Ascending aorta (tissue), 2 donors: ENCODE results near the gene SYNPR. TPM values are rescaled to one million over a fixed set of nuclear protein-coding genes. Genes with fewer than 3 reads are reported as not detected.

Experiments
- DNase-seq, 2 donors: peaks; one replicate each; pipeline ENCODE4 v3.0.0-alpha.2; 2019; ENCODE audit warnings: low spot score in 2 of 2
- H3K27ac ChIP-seq, 2 donors: fragments of 200-600 bp; sonication (generic); one replicate each; pipeline ENCODE4 v1.5.1; 2016 to 2017; ENCODE audit warnings: mild to moderate bottlenecking in 1 of 2
- H3K27me3 ChIP-seq: fragments of 200-600 bp; sonication (generic); one replicate; pipeline ENCODE4 v1.5.1; 2017
- H3K36me3 ChIP-seq, 2 donors: fragments of 200-600 bp; sonication (generic); one replicate each; pipeline ENCODE4 v1.5.1; 2016
- H3K4me1 ChIP-seq, 2 donors: fragments of 200-600 bp; sonication (generic); one replicate each; pipeline ENCODE4 v1.5.1; 2016 to 2017; ENCODE audit warnings: mild to moderate bottlenecking in 1 of 2
- H3K4me3 ChIP-seq, 2 donors: fragments of 200-600 bp; sonication (generic); one replicate each; pipeline ENCODE4 v1.5.1; 2016 to 2017; ENCODE audit warnings: mild to moderate bottlenecking in 1 of 2
- H3K9me3 ChIP-seq, 2 donors: fragments of 200-600 bp; sonication (generic); one replicate each; pipeline ENCODE4 v1.5.1; 2016
- intact Hi-C: fragments of 100-400 bp; cut with DNase I; formaldehyde crosslinking; loops from one replicate; pipeline ENCODE4 v1.15.1; 2023
- total RNA-seq: library from RNA; depleted of rRNA; stranded (reverse); fragments of >200 nt; gene quantifications from one replicate; pipeline ENCODE4 v1.1.0, GENCODE V29; 2016
- TF ChIP-seq, protein P1 (sequence below), 3 experiments: fragments of 200-600 bp in 2 of 3; fragments of 450-650 bp in 1 of 3; sonication (generic) in 2 of 3; IDR thresholded peaks; one replicate each; pipeline ENCODE4 v1.5.1; 2016 to 2019; ENCODE audit warnings: antibody characterized with exemption in 3 of 3, mild to moderate bottlenecking in 1 of 3, moderate library complexity in 1 of 3

Gene SYNPR
- total RNA-seq, 1 donor from 2014 or later, result not detected

DNA sequence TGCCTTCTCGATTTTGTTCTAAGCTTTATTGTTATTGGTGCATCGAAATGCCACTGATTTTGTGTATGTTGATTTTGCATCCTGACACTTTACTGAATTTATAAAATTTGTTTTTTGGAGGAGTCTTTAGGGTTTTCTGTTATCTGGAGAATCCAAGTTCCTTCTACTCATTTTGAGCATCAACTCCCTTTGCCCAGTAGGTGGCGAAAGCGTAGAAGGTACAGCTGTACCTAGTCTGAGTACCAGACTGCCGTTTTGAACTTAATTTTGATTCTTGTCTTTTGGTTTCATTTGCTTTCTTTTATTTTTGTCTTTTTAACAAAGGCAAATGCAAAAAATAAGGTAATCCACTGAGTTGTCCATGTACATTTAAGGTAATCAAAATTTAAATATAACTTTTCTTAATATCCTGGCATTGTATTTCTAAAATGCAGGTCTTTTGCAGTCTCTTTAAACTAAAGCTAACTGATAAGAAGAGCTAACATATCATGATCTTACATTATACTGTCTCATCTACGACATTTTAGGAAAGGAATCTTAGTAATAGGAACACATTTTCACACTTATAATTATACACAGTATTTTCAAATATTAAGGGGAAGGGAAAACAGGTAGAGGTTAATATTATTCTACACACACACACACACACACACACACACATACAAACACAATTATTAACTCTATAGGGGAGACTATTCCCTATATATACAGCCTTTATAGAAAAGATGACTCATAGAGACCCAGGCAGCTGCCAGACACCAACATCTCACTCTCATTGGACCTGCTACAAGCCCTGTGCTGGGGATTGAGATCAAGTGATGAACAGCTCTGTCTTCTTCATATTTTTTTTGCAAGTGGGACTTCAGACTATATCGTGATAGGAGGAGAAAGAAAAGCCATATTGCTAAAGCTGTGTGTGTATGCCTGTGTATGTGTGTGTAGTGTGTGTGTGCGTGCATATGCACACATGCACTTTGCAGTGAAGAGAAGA, 71.8 kb downstream of the SYNPR start:
- Histone ChIP-seq H3K36me3 (no peaks in the 10 kb centered on the region), H3K9me3 (no peaks in the 10 kb centered on the region), H3K27me3 (no peaks in the 10 kb centered on the region), H3K27ac (no peak overlapping the region), H3K4me3 (no peak overlapping the region), H3K4me1 (no peaks in the 10 kb centered on the region)
- intact Hi-C loops, result loop anchor here (1.0 to 5.0 kb wide), 2 partner anchors 468 to 642 kb away; no protein-coding TSS in a partner anchor
- TF ChIP-seq, protein P1, sequence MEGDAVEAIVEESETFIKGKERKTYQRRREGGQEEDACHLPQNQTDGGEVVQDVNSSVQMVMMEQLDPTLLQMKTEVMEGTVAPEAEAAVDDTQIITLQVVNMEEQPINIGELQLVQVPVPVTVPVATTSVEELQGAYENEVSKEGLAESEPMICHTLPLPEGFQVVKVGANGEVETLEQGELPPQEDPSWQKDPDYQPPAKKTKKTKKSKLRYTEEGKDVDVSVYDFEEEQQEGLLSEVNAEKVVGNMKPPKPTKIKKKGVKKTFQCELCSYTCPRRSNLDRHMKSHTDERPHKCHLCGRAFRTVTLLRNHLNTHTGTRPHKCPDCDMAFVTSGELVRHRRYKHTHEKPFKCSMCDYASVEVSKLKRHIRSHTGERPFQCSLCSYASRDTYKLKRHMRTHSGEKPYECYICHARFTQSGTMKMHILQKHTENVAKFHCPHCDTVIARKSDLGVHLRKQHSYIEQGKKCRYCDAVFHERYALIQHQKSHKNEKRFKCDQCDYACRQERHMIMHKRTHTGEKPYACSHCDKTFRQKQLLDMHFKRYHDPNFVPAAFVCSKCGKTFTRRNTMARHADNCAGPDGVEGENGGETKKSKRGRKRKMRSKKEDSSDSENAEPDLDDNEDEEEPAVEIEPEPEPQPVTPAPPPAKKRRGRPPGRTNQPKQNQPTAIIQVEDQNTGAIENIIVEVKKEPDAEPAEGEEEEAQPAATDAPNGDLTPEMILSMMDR (IDR thresholded peaks at IDR 0.05), result peak; percentile 31 to 53 (median 38)
- no peak for DNase-seq

DNA sequence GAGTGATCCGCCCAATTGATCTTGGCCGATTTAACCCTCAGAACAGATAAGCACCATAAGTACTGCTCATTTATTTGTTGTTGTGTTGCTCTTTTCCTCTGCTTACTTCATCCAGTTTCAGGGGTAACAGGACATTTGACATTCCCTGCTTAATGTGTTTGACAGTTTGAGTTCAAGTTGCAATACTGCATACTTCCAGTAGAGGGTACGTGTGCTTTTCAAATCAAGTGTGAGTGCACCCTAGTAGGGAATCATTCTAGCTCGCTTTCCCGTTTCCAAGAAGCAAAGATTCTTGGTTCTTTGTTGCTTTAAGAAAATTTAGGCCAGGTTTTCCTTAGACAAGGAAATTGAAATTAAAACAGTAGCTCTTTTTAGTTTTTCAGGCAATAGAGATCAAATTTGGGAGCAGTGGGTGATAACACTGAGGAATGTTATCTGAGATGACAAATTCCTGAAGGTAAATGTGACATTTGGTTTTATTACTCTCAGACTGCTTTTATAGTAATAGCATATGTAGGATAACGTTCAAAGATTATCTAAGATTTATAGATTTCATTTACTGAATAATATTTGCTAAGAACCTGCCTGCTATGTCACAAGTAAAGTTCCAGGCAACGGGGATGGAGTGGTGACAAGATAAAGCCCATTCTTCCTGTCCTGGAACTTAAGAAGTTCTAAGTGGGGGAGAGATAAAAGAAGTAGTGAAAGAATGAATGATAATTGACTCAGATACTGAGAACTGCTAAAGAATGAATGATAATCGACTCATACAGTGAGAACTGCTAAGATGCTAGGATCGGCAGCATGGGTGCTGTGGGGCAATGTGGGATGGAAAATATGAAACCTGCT, 73.3 kb downstream of the SYNPR start:
- intact Hi-C loops, result loop anchor here (5.0 kb wide), 1 partner anchor 641 kb away; no protein-coding TSS in a partner anchor
- Histone ChIP-seq H3K36me3 (no peaks in the 10 kb centered on the region), H3K27ac (no peak overlapping the region), H3K27me3 (no peaks in the 10 kb centered on the region), H3K4me1 (no peaks in the 10 kb centered on the region), H3K4me3 (no peak overlapping the region), H3K9me3 (no peaks in the 10 kb centered on the region)
- DNase-seq, result no peak
- TF ChIP-seq, protein P1 (IDR thresholded peaks at IDR 0.05), result peak; percentile 30 to 74 (median 73)

DNA sequence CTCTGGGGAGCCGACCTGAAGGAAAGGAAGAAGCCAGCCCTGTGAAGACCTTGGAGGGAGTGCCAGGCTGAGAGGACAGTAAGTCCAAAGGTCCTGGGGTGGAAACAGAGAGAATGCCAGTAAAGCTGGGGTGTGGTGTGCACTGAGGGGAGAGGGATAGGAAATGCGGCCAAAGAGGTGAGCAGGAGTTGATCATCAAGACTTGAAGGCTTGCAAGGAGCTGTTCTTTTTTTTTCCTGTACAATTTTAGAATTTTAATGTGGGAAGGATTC, 73.8 kb downstream of the SYNPR start:
- no peak for DNase-seq
- H3K4me3 ChIP-seq, result no peak overlapping the region
- H3K36me3 ChIP-seq, result no peaks in the 10 kb centered on the region
- intact Hi-C loops, result loop anchor here (5.0 kb wide), 1 partner anchor 640 kb away; no protein-coding TSS in a partner anchor
- no peaks in the 10 kb centered on the region for H3K4me1 ChIP-seq
- no peaks in the 10 kb centered on the region for H3K9me3 ChIP-seq
- TF ChIP-seq, protein P1 (IDR thresholded peaks at IDR 0.05), result no peak
- no peak overlapping the region for H3K27ac ChIP-seq
- H3K27me3 ChIP-seq, result no peaks in the 10 kb centered on the region

DNA sequence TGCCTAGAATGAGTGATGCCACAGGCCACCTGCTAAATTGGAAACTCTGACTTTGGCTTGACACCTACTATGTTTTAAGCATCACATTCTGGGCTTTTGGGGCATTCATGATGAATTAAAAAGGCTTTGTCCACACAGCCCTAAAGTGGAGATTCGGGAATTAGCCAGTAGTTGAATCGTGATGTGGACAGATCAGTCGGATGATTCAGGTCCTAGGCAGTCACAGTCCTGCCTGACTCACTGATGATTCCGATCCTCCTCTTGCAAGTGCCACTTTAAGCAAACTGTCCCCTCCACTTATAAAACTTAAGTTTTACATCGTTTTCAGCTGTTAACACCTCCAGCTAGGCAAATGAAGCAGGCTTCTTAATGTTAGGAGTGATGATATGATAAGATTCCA, 75.3 kb downstream of the SYNPR start:
- H3K27ac ChIP-seq, result no peak overlapping the region
- no peaks in the 10 kb centered on the region for H3K36me3 ChIP-seq
- H3K9me3 ChIP-seq, result no peaks in the 10 kb centered on the region
- no peak for DNase-seq
- intact Hi-C loops, result loop anchor here (5.0 kb wide), 1 partner anchor 639 kb away; no protein-coding TSS in a partner anchor
- no peaks in the 10 kb centered on the region for H3K27me3 ChIP-seq
- no peak overlapping the region for H3K4me3 ChIP-seq
- TF ChIP-seq, protein P1 (IDR thresholded peaks at IDR 0.05), result no peak
- no peaks in the 10 kb centered on the region for H3K4me1 ChIP-seq

DNA sequence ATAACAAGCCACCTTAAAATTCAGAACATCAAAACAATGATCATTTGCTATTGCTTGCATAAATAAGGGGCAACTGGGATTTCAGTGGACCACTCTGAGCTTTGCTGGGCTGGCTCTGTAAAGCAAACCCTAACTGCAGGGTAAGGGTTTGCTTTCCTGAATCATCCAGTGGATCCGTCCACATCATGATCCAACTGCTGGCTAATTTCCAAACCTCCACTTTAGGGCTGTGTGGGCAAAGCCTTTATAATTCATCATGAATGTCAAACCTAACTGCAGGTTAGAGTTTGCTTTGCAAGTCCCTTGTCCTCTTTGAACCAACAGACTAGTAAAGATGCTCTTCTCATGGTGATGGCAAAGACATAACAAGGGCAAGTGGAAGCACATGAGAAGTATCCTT, 76.1 kb downstream of the SYNPR start:
- Histone ChIP-seq H3K27me3 (no peaks in the 10 kb centered on the region), H3K27ac (no peak overlapping the region), H3K36me3 (no peaks in the 10 kb centered on the region), H3K4me1 (no peaks in the 10 kb centered on the region), H3K9me3 (no peaks in the 10 kb centered on the region), H3K4me3 (no peak overlapping the region)
- DNase-seq, result no peak
- intact Hi-C loops, result loop anchor here (5.0 kb wide), 1 partner anchor 638 kb away; no protein-coding TSS in a partner anchor
- TF ChIP-seq, protein P1 (IDR thresholded peaks at IDR 0.05), result no peak
